Lower lobe of right lung (tissue), 2 donors: ENCODE measurements around the gene KIFAP3. TPM values are rescaled to one million over a fixed set of nuclear protein-coding genes. Genes with fewer than 3 reads are reported as not detected.
"Not testable (repeated sequence)": the region's sequence is repeated elsewhere in the genome, so short reads cannot be mapped to it uniquely, and the experiment has no call there.

Experiments used
- ATAC-seq, 2 donors: fragments of 200-7000 bp; cut with Tn5 transposase; one replicate each; pipeline ENCODE4 v1.9.1; 2020 to 2022; ENCODE audit warnings: mild to moderate bottlenecking in 2 of 2, moderate library complexity in 2 of 2
- DNase-seq: peaks from one replicate; pipeline ENCODE4 v3.0.0-alpha.2; 2020
- H3K27ac ChIP-seq: fragments of 200-600 bp; one replicate; pipeline ENCODE4 v1.8.0; 2022
- H3K27me3 ChIP-seq: fragments of 200-600 bp; one replicate; pipeline ENCODE4 v1.8.0; 2022; ENCODE audit warnings: low read depth
- H3K36me3 ChIP-seq: fragments of 200-600 bp; one replicate; pipeline ENCODE4 v1.8.0; 2022; ENCODE audit warnings: mild to moderate bottlenecking
- H3K4me1 ChIP-seq: fragments of 200-600 bp; one replicate; pipeline ENCODE4 v1.8.0; 2022
- H3K4me3 ChIP-seq: fragments of 200-600 bp; one replicate; pipeline ENCODE4 v1.8.0; 2022; ENCODE audit warnings: mild to moderate bottlenecking
- H3K9me3 ChIP-seq: fragments of 200-600 bp; one replicate; pipeline ENCODE4 v1.8.0; 2022
- CTCF ChIP-seq: fragments of 200-600 bp; IDR thresholded peaks from one replicate; pipeline ENCODE4 v1.8.0; 2022; ENCODE audit warnings: antibody characterized with exemption, mild to moderate bottlenecking
- intact Hi-C: fragments of 100-400 bp; cut with DNase I; formaldehyde crosslinking; loops from one replicate; pipeline ENCODE4 v1.11.0; 2022
- total RNA-seq: library from RNA; stranded (reverse); fragmentation: NEBNext Ultra II Directional; extraction: Animal tissue kit (Norgen Biotek cat#: 25700); gene quantifications from one replicate; pipeline ENCODE4 v1.2.1, GENCODE V29; 2021
- donor health status: DM: no; HTN: yes; CAD: no; lungs with severe emphysema.

Gene KIFAP3
- total RNA-seq, 1 donor from 2014 or later = 21.4 TPM

DNA sequence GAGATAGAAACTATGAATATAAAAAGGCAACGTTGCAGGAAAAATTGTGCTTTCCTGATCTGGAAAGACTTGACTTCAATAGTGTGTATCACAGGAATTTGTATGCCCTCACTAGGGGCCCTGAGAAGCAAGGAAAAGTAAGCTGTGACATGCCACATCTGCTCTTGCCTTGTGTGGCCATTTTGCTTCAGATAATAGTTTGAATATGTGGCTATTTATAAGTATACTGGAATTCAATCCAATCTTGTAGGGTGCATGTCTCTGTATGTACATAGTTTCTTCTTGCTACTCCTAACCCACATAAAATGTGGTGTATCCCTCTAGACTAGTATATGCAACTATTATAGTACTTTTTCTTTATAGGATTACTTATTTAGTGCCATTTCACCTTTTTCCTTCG, 149.7 kb downstream of the KIFAP3 start:
- H3K36me3 ChIP-seq = no peaks in the 10 kb centered on the region
- ATAC-seq (no peak), DNase-seq (no peak)
- no peak for TF ChIP-seq CTCF
- intact Hi-C loops = no loop called here
- no peak overlapping the region for H3K4me3 ChIP-seq
- no peaks in the 10 kb centered on the region for H3K4me1 ChIP-seq
- H3K9me3 ChIP-seq = no peaks in the 10 kb centered on the region
- H3K27me3 ChIP-seq = no peaks in the 10 kb centered on the region
- no peak overlapping the region for H3K27ac ChIP-seq

DNA sequence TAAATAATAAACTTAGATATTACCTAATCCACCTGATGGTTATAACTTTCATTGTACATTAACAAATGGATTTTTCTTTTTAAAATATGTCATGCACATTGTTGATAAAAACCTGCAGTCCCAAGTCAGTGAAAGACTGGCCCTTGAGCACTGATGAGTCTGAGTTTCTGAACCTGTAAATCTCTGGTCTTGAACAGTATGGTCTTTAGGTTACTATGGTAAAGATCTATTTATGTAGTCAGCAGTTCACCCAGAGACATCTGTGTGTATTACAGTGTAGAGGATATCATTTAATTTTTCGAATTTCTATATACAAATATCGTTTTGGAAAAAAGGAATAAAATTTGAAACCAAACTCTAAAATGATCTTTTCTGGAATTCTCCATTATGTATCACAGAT, 150.4 kb downstream of the KIFAP3 start:
- Histone ChIP-seq H3K4me1 (no peaks in the 10 kb centered on the region), H3K27me3 (no peaks in the 10 kb centered on the region), H3K9me3 (no peaks in the 10 kb centered on the region), H3K4me3 (no peak overlapping the region), H3K27ac (no peak overlapping the region), H3K36me3 (no peaks in the 10 kb centered on the region)
- DNase-seq = no peak
- no peak for TF ChIP-seq CTCF
- no peak for ATAC-seq
- intact Hi-C loops = no loop called here

GRCh38 chr1:169921080-169921479, 153.4 kb downstream of the KIFAP3 start:
- H3K36me3 ChIP-seq = no peaks in the 10 kb centered on the region
- no peak overlapping the region for H3K27ac ChIP-seq
- TF ChIP-seq CTCF = no peak
- no peaks in the 10 kb centered on the region for H3K27me3 ChIP-seq
- no peak overlapping the region for H3K4me3 ChIP-seq
- intact Hi-C loops = no loop called here
- no peaks in the 10 kb centered on the region for H3K4me1 ChIP-seq
- H3K9me3 ChIP-seq = no peaks in the 10 kb centered on the region
- DNase-seq = no peak
- ATAC-seq = no peak

DNA sequence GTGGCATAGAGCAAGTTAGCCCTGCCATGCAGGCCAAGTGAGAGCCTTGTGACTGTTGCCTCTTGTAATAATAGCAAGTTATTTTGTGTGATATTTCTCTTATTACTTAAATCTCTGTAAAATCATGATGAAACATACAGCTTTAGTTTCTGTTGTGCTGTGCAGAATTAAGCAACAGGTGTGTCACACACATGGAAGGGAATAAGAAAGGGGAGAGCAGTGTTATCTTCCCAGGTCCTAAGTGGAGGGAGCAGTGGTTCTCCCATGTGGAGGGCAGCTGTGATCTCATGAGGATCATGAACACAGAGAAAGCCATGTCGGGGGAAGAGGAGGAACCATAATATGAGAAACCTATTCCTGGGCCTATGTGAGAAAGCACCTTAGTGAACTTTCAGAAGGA, 155.6 kb downstream of the KIFAP3 start:
- Histone ChIP-seq H3K27me3 (no peaks in the 10 kb centered on the region), H3K4me1 (no peaks in the 10 kb centered on the region), H3K4me3 (no peak overlapping the region), H3K9me3 (no peaks in the 10 kb centered on the region), H3K36me3 (no peaks in the 10 kb centered on the region), H3K27ac (no peak overlapping the region)
- DNase-seq (no peak), ATAC-seq (no peak)
- TF ChIP-seq CTCF = no peak
- intact Hi-C loops = no loop called here

DNA sequence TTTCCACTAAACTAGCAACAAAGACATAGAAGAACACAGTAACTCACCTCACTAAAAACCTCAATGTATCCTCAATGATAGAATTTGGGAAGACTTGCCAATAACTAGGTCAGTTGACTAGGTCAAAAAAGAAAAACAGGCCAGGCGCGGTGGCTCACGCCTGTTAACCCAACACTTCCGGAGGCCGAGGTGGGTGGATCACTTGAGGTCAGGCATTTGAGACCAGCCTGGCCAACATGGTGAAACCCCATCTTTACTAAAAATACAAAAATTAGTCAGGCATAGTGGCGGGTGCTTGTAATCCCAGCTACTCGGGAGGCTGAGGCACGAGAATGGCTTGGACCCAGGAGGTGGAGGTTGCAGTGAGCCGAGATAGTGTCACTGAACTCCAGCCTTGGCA, 156.3 kb downstream of the KIFAP3 start:
- H3K36me3 ChIP-seq, ATAC-seq, DNase-seq, H3K27me3 ChIP-seq, intact Hi-C loops, H3K9me3 ChIP-seq, H3K27ac ChIP-seq, H3K4me3 ChIP-seq, H3K4me1 ChIP-seq: not testable (repeated sequence)

GRCh38 chr1:169915150-169915549, 159.3 kb downstream of the KIFAP3 start:
- Histone ChIP-seq H3K4me1 (no peaks in the 10 kb centered on the region), H3K27me3 (no peaks in the 10 kb centered on the region), H3K27ac (no peak overlapping the region), H3K9me3 (no peaks in the 10 kb centered on the region), H3K4me3 (no peak overlapping the region), H3K36me3 (no peaks in the 10 kb centered on the region)
- intact Hi-C loops = no loop called here
- ATAC-seq (peak in 1 of 2 donors; percentile 28), DNase-seq (no peak)
- TF ChIP-seq CTCF = no peak
